Measurements from ENCODE around the gene FRMD5.
"Not testable (repeated sequence)": the region's sequence is repeated elsewhere in the genome, so short reads cannot be mapped to it uniquely, and the experiment has no call there.

FRMD5 gene

DNA sequence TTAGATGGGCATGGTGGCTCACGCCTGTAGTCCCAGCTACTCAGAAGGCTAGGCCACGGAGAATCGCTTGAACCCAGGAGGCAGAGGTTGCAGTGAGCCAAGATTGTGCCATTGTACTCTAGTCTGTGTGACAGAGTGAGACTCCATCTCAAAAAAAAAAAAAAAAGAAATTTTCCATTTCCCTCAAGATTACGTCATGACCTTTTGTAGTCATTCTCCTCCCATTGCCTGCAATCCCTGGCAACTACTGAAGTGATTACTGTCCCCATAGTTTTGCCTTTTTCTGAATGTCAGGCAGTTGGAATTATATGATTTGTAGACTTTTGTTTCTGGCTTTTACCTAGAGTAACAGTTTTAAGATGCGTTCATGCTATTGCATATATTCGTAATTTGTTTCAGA lies 340.3 kb downstream of the FRMD5 start:
- TF ChIP-seq, protein P1, sequence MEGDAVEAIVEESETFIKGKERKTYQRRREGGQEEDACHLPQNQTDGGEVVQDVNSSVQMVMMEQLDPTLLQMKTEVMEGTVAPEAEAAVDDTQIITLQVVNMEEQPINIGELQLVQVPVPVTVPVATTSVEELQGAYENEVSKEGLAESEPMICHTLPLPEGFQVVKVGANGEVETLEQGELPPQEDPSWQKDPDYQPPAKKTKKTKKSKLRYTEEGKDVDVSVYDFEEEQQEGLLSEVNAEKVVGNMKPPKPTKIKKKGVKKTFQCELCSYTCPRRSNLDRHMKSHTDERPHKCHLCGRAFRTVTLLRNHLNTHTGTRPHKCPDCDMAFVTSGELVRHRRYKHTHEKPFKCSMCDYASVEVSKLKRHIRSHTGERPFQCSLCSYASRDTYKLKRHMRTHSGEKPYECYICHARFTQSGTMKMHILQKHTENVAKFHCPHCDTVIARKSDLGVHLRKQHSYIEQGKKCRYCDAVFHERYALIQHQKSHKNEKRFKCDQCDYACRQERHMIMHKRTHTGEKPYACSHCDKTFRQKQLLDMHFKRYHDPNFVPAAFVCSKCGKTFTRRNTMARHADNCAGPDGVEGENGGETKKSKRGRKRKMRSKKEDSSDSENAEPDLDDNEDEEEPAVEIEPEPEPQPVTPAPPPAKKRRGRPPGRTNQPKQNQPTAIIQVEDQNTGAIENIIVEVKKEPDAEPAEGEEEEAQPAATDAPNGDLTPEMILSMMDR (IDR thresholded peaks at IDR 0.05; ENCODE audit: low read depth, low read length): no peak
- H3K36me3 ChIP-seq: peaks cover 94% of the 10 kb centered on the region
- H3K27me3 ChIP-seq (ENCODE audit: insufficient read depth, low read depth, severe bottlenecking): no peaks in the 10 kb centered on the region
- DNase-seq: no peak
- no peak overlapping the region for H3K27ac ChIP-seq
- no peak overlapping the region for H3K4me3 ChIP-seq (ENCODE audit: low read depth, low read length)
- H3K9me3 ChIP-seq (ENCODE audit: severe bottlenecking): no peaks in the 10 kb centered on the region

DNA sequence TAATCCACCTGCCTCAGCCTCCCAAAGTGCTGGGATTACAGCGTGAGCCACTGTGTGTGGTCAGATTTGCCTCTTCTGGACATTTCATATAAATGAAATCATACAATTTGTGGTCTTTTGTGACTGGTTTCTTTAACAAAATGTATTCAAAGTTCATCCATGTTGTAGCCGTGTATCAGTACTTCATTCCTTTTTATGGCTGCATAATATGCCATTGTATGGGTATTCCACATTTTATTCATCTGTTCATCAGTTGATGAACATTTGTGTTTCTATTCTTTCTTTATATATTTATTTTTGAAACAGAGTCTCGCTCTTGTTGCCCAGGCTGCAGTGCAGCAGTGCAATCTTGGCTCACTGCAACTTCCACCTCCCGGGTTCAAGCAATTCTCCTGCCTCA lies 342.5 kb downstream of the FRMD5 start:
- TF ChIP-seq, protein P1 (IDR thresholded peaks at IDR 0.05; ENCODE audit: low read depth, low read length): no peak
- no peaks in the 10 kb centered on the region for H3K27me3 ChIP-seq (ENCODE audit: insufficient read depth, low read depth, severe bottlenecking)
- DNase-seq: no peak
- peaks cover 87% of the 10 kb centered on the region for H3K36me3 ChIP-seq
- H3K27ac ChIP-seq: no peak overlapping the region
- no peaks in the 10 kb centered on the region for H3K9me3 ChIP-seq (ENCODE audit: severe bottlenecking)
- H3K4me3 ChIP-seq (ENCODE audit: low read depth, low read length): no peak overlapping the region

- DNase-seq: no peak
- H3K27me3 ChIP-seq (ENCODE audit: insufficient read depth, low read depth, severe bottlenecking): no peaks in the 10 kb centered on the region
- H3K36me3 ChIP-seq: peaks cover 87% of the 10 kb centered on the region
- no peak overlapping the region for H3K4me3 ChIP-seq (ENCODE audit: low read depth, low read length)
- H3K9me3 ChIP-seq (ENCODE audit: severe bottlenecking): no peaks in the 10 kb centered on the region
- no peak overlapping the region for H3K27ac ChIP-seq
- TF ChIP-seq, protein P1 (IDR thresholded peaks at IDR 0.05; ENCODE audit: low read depth, low read length): no peak
These were observed 343.8 kb downstream of the FRMD5 start for GRCh38 chr15:43851251-43851650.

DNA sequence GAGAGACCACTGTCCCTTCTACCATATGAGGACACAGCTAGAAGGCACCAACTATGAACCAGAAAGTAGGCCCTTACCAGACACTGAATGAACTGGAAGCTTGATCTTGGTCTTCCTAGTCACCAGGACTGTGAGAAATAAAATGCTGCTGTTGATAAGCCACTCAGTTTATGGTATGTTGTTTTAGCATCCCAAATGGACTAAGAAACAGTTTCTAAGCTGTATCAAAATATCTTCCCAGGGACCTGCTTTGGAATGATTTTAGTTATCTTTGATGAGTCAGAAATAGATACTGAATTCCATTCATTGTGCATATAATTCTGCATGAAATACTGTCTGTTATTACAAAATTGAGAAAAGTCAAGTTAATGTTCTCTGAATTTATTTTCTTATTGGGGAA lies 349.6 kb downstream of the FRMD5 start:
- Histone ChIP-seq H3K36me3 (peaks cover 83% of the 10 kb centered on the region), H3K27ac (no peak overlapping the region), H3K9me3 (ENCODE audit: severe bottlenecking) (no peaks in the 10 kb centered on the region), H3K27me3 (ENCODE audit: insufficient read depth, low read depth, severe bottlenecking) (no peaks in the 10 kb centered on the region), H3K4me3 (ENCODE audit: low read depth, low read length) (no peak overlapping the region)
- DNase-seq: no peak
- TF ChIP-seq, protein P1 (IDR thresholded peaks at IDR 0.05; ENCODE audit: low read depth, low read length): no peak

- not testable (repeated sequence) for DNase-seq; H3K4me3 ChIP-seq (ENCODE audit: low read depth, low read length)
These were observed 362.6 kb downstream of the FRMD5 start for GRCh38 chr15:43832485-43832884.

DNA sequence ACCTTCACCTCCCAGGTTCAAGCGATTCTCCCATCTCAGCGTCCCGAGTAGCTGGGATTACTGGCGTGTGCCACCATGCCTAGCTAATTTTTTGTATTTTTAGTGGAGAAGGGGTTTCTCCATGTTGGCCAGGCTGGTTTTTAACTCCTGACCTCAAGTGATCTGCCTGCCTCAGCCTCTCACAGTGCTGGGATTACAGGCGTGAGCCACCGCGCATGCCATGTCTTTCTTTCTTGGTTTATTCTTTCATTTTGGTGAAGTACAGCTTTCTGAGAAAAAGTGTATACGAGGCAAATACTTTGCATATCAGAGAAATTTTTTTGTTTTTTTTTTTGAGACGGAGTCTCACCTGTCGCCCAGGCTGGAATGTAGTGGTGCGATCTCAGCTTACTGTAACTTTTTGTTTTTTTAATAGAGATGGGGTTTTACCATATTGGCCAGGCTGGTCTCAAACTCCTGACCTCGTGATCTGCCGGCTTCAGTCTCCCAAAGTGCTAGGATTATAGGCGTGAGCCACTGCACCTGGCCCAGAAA lies 363.5 kb downstream of the FRMD5 start:
- not testable (repeated sequence) for H3K9me3 ChIP-seq (ENCODE audit: severe bottlenecking); H3K4me3 ChIP-seq (ENCODE audit: low read depth, low read length); H3K27ac ChIP-seq; H3K27me3 ChIP-seq (ENCODE audit: insufficient read depth, low read depth, severe bottlenecking); DNase-seq
- H3K36me3 ChIP-seq: peaks cover 76% of the 10 kb centered on the region

More at GRCh38 chr15:43832485-43832884, 362.6 kb downstream of the FRMD5 start:
- H3K27ac ChIP-seq; H3K9me3 ChIP-seq (ENCODE audit: severe bottlenecking); H3K27me3 ChIP-seq (ENCODE audit: insufficient read depth, low read depth, severe bottlenecking): not testable (repeated sequence)
- peaks cover 82% of the 10 kb centered on the region for H3K36me3 ChIP-seq

- peaks cover 68% of the 10 kb centered on the region for H3K36me3 ChIP-seq
- not testable (repeated sequence) for DNase-seq; H3K4me3 ChIP-seq (ENCODE audit: low read depth, low read length); H3K9me3 ChIP-seq (ENCODE audit: severe bottlenecking); H3K27ac ChIP-seq; H3K27me3 ChIP-seq (ENCODE audit: insufficient read depth, low read depth, severe bottlenecking)
These were observed 364.3 kb downstream of the FRMD5 start for GRCh38 chr15:43830691-43831275.

DNA sequence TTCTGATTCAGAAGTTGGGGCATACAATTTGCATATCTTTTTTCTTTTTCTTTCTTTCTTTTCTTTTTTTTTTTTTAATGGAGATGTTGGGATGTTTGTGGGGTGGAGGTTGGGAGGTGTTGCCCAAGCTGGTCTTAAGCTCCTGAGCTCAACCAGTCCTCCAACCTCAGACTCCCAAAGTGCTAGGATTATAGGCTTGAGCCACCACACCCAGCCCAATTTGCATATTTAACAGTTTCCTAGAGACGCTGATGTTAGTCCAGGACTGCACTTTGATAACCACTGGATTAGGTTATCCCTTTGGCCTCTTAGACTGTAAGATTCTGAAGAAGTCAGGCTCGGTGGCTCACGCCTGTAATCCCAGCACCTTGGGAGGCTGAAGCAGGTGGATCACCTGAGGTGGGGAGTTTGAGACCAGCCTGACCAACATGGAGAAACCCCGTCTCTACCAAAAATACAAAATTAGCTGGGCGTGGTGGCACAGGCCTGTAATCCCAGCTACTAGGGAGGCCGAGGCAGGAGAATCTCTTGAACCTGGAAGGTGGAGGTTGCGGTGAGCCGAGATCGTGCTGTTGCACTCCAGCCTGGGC lies 365.0 kb downstream of the FRMD5 start:
- H3K27ac ChIP-seq; DNase-seq; H3K4me3 ChIP-seq (ENCODE audit: low read depth, low read length); H3K9me3 ChIP-seq (ENCODE audit: severe bottlenecking); H3K27me3 ChIP-seq (ENCODE audit: insufficient read depth, low read depth, severe bottlenecking): not testable (repeated sequence)
- peaks cover 66% of the 10 kb centered on the region for H3K36me3 ChIP-seq
